COLO668 (cell line): ENCODE measurements around the gene DPYSL3.

Source experiments
- DNase-seq: peaks from one replicate; lab custom pipeline; 2025; ENCODE audit not compliant: unreplicated experiment; lab: John Stamatoyannopoulos, UW

The DPYSL3 gene

DNA sequence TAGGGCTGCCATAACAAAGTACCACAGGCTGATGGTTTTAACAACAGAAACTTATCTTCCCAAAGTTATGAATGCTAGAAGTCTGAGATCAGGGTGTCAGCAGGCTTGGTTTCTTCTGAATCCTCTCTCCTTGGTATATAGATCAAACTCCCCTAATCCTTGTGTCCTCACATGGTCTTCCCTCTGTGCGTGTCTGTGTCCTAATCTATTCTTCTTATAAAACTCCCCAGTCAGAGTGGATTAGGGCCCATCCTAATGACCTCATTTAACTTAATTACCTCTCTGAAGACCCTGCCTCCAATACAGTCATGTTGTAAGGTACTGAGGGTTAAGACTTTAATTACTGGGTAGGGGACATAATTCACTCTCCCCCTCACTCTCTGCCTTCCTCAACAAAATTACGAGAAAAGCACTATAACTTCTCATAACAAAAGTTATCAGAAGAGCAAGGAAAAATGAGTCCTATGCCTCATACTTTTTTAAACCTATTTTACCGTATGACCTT, 68.6 kb downstream of the DPYSL3 start:
- DNase-seq = no peak

GRCh38 chr5:147439254-147439653, 70.6 kb downstream of the DPYSL3 start:
- DNase-seq = no peak

DNA sequence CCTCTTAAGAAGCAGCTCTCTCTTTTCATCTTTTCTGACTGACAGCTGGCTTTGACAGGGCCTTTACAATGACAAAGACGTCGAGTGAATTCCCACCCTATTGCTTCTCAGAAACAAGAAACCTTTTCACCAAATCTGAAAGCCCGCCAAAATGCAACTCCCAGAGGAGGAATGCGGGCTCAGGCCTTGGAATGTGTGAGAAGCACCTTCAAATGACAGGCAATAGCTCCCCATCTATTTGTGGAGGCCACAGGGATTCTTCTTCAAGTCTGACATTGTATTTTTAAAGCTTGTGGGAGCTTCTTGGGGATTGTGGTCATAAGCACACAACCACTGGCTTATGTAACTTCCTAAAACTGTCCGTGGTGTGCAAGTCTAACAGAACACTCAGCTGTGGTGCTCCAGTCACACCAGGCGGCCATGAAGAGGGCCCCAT, 72.7 kb downstream of the DPYSL3 start:
- no peak for DNase-seq

DNA sequence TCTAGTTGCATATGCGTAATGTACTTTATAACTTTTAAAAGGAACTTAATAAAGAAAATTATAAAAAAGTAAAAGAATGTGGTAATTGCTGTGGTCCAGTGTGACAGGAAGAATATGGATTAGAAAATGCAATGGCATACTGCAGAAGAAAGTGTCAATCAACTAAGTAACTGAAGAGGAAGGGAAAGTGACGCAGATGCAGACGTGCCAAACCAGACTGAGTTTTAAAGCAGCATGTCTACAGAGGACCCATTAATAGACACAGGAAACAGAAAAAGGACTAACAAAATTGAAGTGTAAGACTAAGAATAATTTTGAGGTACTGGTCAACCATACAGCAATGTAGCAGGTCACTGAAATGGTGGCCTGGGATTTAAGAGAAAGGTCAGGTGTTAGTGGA, 73.3 kb downstream of the DPYSL3 start:
- no peak for DNase-seq

DNA sequence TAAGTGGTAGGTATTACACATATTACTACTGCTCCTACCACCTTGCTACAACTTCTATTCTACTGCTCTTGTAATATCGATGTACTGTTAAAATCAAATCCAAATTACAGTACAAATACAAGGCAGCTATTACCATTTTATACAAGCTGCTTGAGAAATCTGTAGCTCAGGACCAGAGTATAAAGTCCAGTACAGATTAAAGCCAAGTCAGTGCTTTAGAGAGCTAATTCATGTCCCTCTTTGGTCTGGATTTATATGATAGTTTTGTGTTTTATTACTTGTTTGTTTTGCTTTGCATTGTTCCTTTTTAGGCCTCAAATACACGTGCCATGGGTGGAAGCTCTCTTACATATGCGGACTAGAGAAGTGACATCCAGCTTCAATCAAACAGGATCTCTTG, 75.8 kb downstream of the DPYSL3 start:
- DNase-seq = no peak

DNA sequence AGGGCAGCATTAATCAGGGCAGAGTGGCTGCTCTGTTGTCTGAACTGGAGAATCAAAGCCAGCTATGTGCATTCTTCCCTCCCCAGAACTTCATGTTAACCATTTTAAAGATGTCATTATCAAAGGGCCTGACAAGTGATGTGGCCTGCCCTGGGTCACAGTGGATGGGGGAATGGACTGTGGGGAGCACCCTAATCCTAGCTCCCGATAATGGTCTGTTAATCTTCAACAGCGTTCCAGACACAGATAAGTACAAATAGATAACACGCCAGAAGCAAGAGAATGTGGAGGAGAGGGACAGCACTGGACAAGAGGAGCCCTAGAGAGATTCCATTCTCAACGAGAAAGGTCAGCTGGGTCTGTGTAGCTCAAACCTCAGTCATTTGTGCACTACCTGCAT, 77.5 kb downstream of the DPYSL3 start:
- DNase-seq = no peak

DNA sequence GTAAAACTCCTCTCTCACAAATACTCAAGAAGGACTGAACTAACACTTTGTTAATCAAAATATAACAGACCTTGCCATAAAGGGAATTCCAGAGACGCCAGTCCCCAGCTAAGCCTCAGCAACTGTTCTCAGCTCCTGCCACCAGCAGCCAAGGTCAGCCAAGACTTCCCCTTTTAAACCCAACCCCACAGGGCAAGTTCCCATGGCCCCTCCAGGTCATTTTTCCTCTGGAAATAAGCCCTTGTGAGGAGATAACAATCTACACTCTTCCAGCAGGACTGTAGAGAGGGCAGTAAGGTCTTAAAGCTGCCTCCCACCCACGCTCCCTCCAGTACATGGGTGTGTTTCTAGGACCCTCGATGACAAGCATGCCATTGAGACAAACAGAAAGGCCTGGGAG, 78.3 kb downstream of the DPYSL3 start:
- DNase-seq = no peak

- DNase-seq = no peak
Observed at GRCh38 chr5:147430628-147431027, 79.2 kb downstream of the DPYSL3 start.

DNA sequence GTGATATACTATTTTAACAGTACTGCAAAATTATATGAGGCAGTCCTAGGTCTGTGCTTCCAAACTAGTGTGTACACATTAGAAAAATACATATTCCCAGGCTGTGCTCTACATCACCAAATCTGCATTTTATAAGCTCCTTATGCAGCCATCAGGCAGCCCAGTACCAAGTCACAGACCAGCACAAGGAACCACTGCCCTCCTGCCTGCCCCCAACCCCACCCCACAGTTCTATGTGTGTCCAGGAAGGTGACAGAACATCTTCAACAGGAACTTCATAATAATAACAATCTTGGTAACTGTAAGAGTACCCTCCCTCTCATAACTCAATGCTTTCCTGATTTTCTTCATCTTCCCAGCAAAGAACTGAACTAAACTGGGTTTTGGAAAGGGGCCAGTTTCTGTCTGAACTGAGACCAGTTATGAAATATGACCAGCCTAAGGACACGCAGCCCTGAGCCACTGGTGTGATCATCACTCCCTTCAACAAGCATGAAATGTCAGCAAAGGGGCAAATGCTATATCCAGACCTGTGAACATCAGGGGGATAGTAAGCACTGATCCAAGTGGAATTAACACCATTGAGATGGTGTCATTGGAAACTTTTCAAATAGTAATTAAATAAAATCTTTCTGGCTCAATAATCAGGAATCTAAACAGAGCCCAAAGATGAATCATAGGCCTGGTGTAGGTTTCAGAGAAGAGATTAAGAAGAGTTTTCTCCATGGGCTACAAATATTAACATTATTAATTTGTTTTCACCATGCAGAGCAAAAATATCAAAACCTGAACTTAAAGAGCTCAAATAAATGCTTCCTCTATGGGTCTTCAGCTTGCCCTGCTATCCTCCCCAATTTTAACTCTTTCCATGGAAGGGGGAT, 82.1 kb downstream of the DPYSL3 start:
- DNase-seq = no peak

- no peak for DNase-seq
Observed at GRCh38 chr5:147426640-147427327, 83.1 kb downstream of the DPYSL3 start.

- DNase-seq = no peak
Observed at GRCh38 chr5:147418613-147419012, 91.3 kb downstream of the DPYSL3 start.

- DNase-seq = no peak
Observed at GRCh38 chr5:147417135-147417813, 92.6 kb downstream of the DPYSL3 start.

DNA sequence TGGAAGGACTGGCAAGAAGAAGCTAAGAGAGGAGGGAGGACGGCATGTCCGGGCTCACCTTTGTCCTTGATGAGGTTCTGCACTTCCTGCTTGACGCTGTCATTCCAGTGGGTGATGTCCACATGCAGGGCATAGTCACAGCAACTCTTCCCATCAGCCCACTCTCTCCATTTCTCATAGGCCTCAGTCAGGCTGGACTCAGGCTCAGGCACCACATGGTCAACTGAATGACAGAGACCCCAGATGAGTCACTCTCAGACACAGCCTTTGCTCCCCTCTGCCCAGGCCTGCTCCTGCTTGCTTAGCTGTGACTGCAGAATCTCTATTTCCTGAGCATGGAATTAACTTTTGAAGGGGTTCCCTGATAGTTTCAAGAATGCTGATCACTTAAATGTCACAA, 94.2 kb downstream of the DPYSL3 start:
- no peak for DNase-seq

DNA sequence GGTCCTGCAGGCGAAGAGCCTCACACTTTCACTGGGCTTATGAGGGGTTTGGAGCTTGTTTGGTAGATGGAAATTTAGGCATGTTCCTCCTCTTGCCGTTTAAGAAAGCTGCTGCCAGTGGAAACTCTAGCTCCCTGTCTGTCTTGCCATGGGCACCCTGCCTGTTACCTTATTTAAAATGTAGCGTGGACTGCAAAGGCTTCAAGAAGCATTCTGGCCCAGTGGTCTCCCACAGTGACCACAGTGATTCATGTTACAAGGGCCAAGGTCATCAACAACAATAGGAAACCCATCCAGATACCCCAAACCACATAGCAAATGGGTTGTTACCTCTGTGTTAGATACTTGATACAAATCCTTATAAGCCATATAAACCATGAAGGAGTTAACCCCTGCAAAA, 96.6 kb downstream of the DPYSL3 start:
- no peak for DNase-seq

DNA sequence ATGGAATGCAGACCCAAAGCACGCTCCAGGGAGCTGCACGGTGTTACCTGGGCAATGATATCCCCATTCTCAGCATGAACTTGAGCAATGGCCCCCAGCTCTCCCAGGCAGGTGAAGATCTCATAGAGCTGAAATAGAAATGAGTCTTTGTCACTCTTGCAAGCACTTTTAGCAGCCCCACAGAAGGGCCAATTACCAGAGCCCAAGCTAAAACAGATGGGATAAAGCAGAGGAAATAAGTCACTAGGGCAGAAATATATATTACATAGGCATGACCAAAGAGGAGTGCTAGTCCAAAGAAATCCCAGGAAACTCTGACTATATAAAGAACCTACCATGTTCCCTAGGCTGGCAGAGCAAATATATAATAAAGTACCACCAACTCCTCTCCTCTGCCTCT, 97.3 kb downstream of the DPYSL3 start:
- DNase-seq = no peak

GRCh38 chr5:147411359-147412319, 98.2 kb downstream of the DPYSL3 start:
- no peak for DNase-seq

DNA sequence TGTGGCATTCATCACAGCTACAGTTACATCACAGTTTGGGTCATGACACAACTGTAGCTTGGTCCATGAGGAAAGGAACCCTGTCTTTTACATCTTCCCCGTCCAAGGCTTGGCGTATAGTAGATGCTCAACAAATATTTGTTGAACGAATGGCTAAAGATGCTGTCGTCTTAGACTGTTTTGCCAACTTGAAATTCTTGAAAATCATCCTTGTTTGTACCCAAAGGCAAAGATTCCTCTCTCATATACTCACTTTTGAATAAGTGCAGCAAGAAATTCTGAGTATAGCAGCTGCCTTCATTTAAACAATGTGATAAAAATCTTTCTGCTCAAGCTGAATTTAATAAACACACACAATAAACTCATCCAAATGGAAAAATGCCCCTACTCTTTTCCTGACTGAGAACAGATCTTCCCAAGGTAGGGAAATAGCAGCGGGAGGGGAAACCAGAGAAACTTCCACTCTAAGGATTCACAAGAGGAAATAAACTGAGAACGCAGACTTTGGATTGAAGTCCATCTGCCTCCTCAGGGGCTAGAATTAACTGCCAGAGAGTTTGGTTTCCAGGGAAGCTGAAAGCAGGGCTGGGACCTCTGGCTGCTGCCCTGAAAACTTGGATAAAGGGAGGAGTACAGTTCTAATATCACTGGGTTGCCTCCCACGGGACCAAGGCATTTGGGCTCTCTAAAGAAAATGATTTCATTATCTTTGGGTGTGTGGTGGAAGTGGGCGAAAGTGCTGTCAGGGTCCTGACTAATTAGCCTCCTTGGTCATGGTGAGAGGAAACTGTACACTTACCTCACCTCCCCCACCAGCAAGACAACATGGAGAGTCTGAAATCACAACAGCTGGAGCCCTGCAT, 99.1 kb downstream of the DPYSL3 start:
- DNase-seq = no peak

GRCh38 chr5:147408980-147409379, 100.9 kb downstream of the DPYSL3 start:
- no peak for DNase-seq

GRCh38 chr5:147407094-147407681, 102.7 kb downstream of the DPYSL3 start:
- DNase-seq = no peak
